ENCODE results near the gene CTDSPL.

Gene CTDSPL

GRCh38 chr3:37945807-37946530 lies 84.3 kb downstream of the CTDSPL start:
- ATAC-seq, result no peak

DNA sequence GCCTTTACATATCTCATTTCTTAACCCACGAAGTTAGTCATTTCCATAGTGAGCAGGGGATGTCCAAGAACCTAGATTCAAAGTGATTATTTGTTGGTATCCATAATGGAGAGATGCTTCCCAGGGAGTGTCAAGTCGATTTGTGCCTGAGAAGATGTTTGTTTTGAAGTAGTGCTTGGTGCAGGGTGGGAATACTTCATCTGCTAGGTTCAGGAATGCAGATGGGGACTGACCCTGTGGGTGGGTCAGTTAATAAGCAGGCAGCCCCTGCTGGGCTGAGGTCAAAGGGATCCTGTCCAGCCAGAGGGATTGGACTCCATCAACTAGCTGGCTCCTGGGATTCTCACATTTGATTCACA lies 84.8 kb downstream of the CTDSPL start:
- no peak for ATAC-seq

DNA sequence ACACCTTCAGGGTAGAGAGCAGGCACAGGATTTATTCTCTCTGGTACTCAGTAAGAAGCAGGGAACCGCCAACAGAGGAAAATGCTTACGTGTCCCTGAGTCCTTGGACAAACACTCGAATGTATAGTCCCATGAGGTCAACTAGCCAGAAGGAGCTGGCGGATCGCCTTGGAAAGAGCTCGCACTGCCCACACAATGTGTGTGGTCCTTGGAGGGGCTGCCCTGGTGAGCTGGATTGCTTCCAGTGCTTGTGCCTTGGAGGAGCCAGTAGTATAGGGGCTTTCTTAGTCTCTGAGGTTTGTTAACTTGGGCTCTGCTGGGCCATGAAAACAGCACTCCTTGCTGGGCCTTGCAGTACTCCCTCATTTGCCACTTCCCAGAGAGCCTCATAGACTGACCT lies 88.2 kb downstream of the CTDSPL start:
- ATAC-seq, result no peak

DNA sequence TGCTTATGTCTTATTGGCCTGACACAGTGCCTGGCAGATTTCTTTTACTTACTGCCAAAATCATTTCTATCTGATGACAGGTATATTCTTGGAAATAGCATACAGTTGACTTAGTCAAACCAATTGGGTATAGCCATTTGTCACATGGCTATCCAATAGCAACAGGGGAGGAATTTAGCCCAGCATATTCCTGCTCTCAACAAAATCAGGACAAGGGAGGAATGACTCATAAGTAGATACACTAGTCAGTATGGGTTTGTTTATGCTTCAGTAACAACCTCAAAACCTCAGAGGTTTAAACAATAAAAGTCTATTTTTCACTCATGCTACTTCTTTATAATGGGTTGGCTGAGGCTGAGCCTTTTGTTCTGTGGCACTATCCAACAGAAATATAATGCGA lies 90.9 kb downstream of the CTDSPL start:
- ATAC-seq, result no peak

GRCh38 chr3:37953226-37953625 lies 91.5 kb downstream of the CTDSPL start:
- ATAC-seq, result no peak

DNA sequence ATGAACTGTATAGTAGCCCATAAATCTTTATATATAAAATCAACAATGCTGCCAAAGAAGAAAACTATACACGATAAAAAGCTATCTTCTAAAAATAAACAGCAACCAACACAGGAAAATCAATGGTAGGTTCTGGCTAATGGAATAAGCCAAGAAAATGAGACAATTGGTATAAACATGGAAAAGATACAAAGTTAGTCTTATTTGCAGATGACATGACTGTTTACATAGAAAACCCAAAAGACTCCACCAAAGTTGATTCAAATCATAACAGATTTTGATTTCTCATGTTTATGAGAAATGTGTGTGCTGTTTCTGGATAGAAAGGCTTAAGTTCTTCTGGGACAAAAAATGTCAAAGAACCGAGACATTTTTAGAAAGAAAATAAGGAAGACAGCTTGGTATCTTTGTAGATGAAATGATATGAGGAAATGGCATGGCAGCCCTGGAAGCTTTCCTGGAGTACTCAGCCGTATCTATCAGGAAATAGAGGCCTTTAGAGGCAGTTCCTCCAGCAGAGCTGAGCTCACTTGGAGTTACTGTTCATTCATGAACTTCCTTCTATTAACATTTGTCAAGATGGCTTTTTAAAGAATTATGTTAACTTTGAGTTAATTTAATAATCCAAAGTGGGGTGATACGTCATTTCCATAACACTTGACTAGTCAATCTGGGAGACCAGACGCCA lies 92.2 kb downstream of the CTDSPL start:
- ATAC-seq, result no peak

DNA sequence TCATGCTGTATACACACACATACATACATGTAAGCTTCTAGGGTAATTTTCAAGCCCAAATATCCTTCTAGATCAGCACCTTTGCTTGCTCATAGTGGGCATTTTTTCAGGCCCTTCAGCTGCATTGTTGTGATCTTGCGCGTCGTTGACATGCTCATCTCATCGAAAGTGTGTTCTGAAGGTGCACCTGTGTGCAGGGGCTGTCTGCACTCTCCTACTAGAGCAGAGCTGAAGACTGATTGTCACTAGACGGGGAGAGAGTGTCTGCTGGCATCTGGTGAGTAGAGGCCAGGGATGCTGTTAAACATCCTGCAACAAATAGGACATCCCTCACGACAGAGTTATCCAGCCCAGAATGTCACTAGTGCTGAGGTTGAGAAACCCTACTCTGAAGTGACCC lies 93.2 kb downstream of the CTDSPL start:
- ATAC-seq, result no peak

DNA sequence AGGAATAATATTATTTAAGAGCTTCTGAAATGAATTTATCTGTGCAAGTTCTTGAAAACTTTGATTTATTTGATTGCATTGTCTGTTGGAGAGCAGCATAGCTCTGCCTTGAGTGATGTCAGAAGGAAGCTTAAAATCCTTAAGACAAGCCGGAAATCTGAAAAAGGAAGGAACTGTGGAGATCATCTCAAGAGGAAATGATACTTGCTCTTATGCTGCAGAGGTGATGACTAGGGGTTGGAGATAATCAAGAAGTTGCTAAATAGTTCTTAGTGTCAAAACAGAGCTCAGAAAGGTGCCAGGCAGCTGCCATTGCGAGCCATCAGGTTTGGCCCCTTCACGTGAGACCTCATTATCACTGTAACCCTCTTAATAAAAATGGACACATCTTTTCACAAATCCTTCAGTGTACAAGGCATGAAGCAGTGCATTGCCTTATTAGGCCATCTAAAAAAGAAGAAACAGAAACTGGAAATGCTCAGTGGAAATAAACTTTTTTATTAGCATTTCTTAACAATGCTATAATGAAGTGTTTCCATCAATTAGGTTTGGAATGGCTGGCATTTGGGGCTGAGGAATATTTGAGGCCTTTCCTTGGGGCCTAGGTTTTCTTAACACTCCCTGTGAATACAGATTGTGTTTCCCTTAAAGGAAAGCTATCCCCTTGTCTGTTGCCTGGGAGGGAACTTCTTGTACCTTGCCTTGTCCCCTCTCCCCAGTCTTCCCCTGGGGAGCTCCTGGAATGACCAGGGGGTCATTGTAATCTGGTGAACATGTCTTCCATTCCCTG lies 94.4 kb downstream of the CTDSPL start:
- ATAC-seq, result no peak

- no peak for ATAC-seq
Measured at GRCh38 chr3:37956723-37957538, 95.3 kb downstream of the CTDSPL start.

- no peak for ATAC-seq
Measured at GRCh38 chr3:37957539-37957936, 95.9 kb downstream of the CTDSPL start.

DNA sequence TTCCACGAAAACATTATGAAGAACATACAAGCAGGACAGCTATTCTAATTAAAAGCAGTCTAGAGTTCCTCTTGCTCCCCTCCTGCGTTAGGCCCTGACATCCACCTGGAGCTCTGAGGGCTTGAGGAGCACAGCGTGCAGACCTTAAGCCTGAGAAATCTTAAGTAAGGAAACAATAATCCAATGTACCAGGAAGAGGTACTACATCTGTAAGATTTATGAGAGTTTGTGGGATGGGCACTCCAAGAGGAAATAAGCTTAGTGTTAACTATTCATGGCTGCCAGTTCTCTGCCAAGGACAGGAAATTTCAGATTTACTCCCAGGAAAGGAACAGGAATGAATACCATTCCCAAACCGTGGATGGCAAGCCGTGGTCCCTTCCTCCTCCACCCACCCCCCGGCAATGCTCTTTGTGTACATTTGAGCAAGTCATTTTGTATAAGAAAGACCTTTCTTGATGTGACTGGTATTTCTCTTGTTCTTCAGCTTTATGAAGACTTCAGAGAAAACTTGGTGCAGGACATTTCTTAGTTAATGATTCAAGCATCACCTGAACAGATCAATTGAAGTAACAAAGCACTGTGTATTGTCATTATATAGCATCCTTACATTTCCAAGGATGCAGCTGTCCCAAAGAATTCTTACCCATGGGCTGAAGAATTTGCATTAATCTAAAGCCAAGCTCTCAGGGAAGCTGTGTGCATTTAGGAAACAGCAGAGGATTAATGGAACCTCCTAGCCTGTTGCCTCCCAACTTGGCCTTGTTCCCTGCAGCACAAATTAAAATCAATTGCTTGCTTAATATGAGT lies 100.1 kb downstream of the CTDSPL start:
- ATAC-seq, result no peak

GRCh38 chr3:37963016-37963415 lies 101.3 kb downstream of the CTDSPL start:
- no peak for ATAC-seq

DNA sequence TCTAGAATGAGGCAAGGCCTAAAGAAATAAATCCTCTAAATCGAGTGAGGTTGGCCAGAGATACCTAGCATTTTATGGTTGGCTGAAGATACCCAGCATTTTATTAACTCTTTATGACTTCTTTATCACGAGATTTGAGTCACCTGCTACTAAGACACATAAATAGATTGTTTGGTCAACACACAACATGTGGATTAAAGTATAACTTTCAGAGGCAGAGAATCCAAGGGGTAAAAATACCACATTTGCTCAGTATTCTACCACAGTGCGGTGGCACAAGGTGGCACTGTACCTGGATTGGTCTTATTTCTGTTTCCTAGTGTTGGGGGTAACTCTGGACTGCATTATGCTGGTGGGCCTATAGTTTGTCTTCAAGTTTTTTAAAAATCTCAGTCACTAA lies 102.0 kb downstream of the CTDSPL start:
- no peak for ATAC-seq

DNA sequence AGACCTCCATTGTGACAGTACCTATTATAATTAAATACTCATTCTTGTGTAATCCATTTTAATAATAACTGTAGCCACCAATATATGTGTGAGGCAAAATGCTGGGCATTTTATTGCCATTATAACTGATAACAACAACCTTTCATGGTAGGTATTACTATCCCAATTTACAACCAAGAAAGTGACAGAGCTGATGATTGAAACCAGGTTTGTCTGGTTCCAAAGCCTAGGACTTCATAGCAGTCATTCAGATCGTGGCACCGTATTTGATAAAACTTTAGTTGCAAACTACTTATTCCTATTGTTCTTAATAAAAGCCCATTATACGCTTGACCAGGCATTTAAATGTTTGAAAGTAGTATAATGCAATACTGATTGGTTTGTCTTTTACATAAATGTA lies 102.5 kb downstream of the CTDSPL start:
- no peak for ATAC-seq

- no peak for ATAC-seq
Measured at GRCh38 chr3:37964716-37965115, 103.0 kb downstream of the CTDSPL start.

DNA sequence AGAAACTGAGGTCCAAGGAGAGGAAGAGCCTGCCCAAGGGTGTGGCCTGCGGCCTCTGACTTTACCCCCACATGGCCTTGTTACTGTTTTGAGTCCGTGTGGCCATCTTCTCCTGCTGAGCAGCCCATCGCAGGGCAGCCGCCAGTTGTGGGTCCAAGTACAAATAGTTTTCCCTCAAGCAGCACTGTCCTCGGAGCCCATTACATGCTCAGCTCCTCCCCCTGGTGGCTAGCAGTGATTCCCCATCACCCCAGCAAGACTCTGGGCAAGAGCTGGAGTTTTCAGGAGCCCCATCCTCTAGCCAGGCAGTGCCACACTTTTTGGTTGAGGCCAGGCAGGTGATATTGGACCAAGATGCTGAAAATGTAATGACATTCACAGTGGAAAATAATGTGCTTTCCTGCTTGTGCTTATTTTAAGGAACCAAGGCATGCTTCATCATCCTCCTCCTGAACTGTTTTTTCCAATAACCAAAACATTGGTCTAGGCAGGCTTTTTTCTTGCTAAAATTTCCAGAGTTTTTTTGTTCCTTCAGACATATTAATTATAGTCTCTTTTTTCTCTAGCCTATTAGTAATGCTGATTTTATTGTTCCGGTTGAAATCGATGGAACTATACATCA lies 105.7 kb downstream of the CTDSPL start:
- peak in 1 of 2 donors; percentile 51 for ATAC-seq

- ATAC-seq, result no peak
Measured at GRCh38 chr3:37968199-37968598, 106.5 kb downstream of the CTDSPL start.

GRCh38 chr3:37968813-37969595 lies 107.3 kb downstream of the CTDSPL start:
- ATAC-seq, result no peak

GRCh38 chr3:37969596-37970100 lies 108.0 kb downstream of the CTDSPL start:
- ATAC-seq, result no peak

DNA sequence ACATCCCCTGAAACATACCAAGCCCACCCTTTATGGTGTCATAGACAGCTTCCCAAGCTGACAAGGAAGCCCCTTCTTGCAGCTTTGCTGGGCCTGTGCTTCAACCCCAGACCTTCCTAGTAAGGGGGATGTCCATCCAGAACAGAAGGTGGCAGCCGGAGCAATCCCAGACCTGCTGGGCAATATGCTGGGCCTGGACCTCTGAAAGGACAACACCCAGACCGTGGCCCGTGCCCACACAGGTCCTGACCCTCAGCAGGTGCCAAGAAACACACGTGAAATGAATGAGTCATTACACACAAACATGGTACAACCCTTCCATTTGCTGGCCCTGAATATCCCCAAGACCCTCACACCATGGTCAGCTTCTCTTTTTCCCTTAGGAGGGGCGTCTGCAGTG lies 109.1 kb downstream of the CTDSPL start:
- no peak for ATAC-seq

DNA sequence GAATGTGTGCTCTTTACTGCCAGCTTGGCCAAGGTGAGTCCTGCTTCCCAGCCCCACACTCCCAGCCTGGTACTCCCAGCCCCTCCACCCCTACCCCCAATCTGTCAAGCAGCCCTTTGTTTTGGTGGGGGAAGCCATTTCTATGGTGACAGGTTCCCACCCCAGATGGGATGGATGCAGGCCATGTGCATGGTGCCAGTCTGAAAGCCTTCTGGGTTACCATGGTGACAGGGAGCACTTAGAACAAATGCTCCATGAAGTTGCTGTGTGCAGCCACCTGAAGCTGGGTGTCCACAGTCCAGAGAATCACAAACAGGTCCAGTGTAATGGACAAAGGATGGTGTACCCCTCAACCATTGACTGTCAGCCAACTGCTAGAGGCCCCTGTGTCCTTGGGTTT lies 109.8 kb downstream of the CTDSPL start:
- ATAC-seq, result no peak
